HG03342 (cell line): ENCODE results near the gene SETD1B.
"Not testable (repeated sequence)": the region's sequence is repeated elsewhere in the genome, so short reads cannot be mapped to it uniquely, and the experiment has no call there.

Experiments used
- ATAC-seq: cut with Tn5 transposase; IDR thresholded peaks from one replicate; pipeline ENCODE4 v1.9.1; 2021; ENCODE audit warnings: mild to moderate bottlenecking, moderate library complexity; ENCODE audit not compliant: unreplicated experiment

The SETD1B gene

DNA sequence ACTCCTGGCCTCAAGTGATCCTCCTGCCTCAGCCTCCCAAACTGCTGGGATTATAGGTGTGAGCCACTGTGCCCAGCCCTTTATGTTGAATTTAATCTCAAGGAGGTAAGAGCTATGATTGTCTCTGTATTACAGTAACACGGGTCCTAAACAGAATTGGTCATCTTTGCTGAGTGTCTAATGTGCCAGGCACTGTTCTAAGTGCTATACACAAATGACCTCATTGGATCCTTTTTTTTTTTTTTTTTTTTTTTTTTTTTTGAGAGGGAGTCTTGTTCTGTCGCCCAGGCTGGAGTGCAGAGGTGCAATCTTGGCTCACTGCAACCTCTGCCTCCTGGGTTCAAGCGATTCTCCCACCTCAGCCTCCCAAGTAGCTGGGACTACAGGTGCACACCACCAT, 48.6 kb downstream of the SETD1B start:
- ATAC-seq, result not testable (repeated sequence)

DNA sequence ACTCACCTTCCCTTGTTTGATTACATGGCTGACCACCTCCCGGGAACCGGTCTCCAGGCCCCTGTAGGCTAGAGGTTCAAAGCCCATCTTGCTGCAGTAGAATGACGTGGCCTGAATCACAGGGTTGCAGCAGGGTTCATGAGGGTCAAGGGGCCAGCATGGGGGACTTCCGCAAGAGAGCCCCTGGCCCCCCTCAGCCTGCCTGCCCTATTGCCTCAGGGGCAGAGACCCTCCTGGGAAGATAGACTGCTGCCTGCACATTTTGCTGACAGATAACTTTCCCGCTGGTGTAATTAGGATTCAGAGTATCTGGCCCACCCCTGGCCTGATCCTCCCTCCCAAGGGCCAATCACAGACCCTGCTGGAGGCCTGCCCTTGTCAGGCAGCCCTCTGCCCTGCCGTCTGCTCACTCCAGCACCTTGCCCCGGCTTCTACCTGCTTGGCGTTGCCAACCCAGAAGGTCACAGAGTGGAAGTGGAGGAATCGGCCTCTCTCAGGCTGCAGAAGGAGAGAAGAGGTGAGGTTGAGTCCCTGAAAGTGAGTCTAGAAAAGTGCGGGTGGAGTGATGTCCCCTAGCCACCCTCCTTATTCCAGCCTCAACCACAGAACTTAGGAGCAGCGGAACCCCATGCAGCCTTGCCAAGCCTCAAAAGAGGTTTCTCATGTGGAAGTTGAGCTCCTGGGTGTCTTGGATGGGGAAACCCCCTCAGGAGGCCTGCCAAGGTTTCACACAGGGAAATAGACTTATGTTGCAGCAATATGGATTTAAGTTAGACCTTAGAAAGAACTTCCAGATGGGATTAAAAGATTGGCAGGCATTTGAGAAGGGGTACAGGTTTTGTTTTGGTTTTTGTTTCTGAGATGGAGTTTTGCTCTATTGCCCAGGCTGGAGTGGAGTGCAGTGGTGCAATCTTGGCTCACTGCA, 53.8 kb downstream of the SETD1B start:
- ATAC-seq, result no peak

DNA sequence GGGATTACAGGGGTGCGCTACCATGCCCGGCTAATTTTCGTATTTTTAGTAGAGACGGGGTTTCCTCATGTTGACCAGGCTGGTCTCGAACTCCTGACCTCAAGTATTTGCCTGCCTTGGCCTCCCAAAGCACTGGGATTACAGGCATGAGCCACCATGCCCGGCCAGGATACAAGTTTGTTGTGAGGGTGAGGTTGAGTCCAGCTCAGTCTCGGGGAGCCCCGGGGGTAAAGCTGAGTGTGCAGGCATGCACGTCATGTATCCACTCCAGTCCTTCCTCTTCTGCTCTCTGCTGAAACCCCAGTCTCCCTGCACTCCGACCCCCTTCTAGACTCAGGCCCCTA, 54.5 kb downstream of the SETD1B start:
- ATAC-seq, result no peak

DNA sequence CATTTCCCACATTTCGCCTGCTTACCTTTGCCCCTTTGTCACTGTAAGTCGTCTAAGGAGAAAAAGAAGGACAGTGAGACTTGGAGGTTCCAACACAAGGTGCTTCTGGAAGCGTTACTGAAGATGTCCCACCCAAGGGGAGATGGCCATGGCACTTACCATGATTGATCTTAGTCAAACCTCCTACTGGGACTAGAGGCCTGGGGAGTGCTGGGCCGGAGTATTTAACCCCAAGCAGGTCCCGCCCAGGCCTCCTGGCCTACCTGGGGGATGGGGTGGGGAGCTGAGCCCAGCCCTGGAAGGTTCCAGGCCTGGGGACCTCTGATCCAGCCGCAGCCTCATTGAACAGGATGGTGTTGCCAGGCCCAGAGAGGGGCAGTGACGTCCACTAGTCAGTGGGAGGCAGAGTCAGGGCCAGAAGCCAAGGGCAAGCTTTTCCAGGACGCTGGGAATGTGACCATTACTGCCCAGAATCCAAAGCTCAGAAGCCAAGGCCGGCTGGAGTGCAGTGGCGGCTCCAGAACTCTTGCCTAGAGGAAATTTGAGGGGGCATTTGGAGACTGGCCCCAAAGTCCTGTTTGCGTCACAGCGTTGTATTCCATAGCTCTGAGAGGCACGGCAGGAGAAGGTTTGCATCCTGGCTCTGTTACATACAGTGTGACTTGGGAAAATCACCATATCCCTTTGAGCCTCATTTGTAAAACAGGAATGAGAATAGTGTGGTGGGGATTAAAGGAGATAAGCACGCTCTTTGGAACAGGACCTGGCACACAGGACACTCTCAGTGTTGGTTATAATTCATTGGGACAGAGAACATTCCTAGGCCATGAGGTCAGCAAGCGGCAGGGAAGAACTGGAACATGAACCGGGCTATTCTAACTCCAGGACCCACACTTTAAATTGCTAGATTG, 55.1 kb downstream of the SETD1B start, which contains the start of gene HPD:
TSS of gene HPD (minus strand) at position 198 of the 911 bp plus-strand sequence. CDS start at position 162, 36 bp downstream.
- ATAC-seq, result no peak

DNA sequence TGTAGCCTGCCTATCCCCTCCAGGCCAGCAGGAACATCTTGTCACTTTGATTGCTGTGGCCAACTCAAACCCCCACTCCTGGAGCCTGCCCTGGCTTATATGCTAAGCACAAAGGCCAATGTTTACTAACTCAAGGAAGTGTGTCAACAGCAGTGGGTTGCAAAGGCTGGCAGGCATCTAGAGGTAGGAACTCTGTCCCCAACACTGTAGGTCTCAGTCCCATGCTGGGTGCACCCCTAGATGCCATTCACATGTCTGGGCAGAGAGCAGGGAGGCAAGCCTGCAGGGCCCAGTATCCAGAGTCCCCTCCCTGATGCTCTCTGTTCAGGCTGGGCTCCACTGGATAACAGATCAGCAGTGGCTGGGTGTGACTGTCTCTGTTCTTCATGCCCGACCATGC, 56.4 kb downstream of the SETD1B start:
- ATAC-seq, result no peak

DNA sequence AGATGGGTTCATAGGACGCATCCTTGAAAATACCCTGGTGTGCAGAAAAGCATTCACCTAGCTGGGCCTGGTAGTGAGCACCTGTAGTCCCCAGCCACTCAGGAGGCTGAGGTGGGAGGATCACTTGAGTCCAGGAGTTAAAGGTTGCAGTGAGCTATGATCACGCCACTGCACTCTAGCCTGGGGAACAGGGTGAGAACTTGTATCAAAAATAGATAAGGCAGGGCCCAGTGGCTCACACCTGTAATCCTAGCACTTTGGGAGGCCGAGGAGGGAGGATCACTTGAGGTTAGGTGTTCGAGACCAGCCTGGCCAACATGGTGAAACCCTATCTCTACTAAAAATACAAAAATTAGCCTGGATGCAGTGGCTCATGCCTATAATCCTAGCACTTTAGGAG, 56.9 kb downstream of the SETD1B start:
- ATAC-seq, result not testable (repeated sequence)

DNA sequence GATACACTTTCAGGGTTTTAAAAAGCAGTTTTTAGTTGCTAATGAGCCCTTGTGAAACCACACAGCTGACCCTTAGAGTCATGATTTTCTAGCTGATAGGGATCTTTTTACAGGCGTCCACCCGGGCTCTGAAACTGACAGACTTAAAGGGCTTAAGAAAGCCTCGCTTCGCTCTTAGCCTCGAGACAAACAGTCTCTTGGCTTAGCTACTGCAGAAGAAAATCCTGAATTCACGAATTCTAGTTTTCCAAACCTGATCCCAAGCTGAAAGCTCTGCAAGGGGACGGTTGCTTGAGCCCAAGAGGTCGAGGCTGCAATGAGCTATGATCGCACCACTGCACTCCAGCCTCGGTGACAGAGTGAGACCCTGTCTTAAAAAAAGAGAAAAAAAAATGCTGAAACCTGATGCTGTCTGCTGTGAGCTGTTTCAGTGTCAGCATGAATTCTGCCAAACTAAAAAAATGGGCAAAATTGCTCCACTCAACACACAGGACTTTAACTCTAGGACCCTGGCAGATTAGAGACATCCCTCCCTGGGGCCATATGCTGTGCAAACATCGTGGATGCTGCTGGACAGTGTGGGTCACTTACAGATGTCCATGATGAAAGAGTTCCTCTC, 57.9 kb downstream of the SETD1B start:
- ATAC-seq, result no peak

DNA sequence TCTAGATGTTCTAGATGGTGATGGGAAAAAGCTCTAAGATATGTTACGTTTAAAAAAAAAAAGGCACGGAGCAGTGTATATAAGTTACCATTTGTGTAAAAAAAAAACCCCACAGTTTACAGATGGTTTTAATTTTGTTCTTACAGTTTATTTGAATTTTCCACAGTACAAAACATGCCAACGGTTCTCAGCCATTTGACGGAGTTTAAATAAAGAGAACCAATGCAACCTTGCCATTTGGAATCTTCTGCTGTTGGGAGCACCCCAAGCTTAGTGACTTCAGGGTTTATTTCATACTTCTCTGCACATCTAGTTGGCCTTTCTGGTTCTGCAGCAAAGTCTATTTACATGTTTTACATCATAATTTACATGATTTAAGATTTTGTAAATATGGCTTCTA, 62.5 kb downstream of the SETD1B start:
- no peak for ATAC-seq

DNA sequence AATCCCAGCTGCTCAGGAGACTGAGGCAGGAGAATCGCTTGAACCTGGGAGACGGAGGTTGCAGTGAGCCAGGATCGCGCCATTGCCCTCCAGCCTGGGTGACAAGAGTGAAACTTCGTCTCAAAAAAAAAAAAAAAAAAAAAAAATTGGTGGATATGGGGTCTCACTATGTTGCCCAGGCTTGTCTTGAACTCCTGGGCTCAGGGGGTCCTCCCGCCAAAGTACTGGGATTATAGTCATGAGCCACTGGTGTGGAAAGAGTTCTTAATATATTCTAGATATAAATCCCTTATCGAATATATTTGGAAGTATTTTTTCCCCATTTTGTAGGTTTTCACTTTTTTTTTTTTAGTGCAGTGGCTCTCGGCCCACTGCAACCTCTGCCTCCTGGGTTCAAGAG, 65.4 kb downstream of the SETD1B start:
- ATAC-seq, result not testable (repeated sequence)

DNA sequence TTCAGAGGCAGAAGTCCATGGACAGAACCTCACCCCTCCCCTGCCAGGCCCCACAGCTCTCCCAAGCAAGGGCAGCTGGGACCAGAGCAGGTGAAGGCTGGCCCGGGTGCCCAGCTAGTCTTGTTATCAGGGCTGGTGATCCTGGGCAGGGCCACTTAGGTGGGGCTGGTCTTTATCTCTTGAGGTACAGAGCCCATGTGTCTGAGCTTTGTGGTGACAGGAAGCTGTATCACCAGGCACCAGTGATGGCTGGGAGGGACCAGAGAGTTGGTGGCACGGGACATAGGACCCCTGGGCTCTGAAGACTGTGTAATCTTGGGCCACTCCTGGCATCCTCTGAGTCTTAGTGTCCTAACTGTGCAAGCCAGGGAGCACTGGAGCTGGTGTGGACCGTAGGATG, 67.7 kb downstream of the SETD1B start:
- no peak for ATAC-seq

DNA sequence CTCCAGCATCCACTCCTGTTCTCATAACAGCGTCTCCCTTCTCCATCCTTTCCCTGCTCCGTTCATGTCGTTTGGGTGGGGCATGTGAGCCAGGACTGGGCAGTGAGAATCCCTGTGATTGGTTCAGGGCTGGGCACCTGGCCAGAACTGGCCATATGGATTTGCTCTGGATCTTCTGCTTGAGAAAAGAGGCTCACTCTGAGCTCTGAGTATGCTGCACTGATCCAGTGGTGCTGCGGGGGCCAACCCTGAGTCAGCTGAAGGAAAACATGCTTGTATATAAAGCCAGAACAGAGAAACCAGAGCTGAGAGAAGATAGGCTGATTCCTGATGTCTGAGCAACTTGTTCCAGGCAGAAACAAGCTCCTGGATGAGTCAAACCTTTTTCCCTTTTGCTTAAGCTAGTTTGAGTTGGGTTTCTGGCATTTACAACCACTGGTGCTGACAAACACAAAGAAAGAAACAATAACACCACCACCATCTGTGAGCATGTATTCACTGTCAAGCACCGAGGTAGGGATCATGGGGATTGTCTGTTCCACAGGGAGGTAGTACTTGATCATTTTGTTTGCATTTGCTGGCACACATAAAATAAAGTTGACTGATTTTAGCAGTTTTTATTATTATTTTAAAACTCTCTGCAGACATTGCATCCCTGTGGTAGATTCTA, 68.9 kb downstream of the SETD1B start:
- ATAC-seq, result no peak

DNA sequence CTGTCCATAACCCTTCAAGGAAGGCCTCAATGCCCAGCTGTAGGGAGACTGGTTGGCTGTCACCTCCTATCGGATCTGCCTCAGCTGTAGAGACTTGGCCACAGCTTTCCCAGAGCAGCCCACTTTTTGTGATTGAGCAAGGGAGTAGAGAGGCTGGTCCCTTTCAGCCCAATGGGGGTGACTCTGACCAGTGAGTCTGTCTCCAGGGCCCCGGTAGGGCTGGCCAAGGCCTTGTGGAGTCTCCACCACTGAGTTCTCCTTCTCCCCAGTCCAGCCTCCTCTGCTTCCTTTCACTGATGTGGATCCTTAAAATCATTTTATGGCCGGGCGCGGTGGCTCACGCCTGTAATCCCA, 69.4 kb downstream of the SETD1B start:
- no peak for ATAC-seq

DNA sequence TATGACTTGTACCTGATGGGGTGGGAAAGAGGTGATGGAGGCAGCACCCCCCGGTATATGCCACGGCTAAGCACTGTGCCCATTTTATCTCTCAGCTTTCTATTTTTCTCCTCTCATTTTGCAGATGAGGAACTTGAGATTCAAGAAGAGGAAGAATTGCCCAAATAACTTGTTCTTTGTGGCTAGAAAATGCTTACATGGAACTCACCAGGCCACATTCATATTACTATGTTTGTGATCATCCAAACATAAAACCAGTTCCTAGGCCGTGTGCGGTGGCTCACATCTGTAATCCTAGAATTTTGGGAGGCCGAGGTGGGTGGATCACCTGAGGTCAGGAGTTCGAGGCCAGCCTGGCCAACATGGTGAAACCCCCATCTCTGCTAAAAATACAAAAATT, 70.3 kb downstream of the SETD1B start:
- ATAC-seq, result no peak

DNA sequence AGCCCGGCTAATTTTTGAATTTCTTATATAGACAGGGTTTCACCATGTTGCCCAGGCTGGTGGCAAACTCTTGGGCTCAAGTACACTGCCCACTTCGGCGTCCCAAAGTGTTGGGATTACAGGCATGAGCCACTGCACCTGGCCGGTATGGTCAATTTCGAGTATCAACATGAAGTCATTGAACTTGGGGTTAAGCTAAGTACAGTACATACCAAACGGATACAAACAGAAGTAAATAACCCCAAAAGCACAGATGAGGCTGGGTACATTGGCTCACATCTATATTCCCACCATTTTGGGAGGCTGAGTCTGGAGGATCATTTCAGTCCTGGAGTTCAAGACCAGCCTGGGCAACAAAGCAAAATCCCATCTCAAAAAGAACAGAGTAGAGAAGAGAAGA, 71.8 kb downstream of the SETD1B start:
- ATAC-seq, result no peak

DNA sequence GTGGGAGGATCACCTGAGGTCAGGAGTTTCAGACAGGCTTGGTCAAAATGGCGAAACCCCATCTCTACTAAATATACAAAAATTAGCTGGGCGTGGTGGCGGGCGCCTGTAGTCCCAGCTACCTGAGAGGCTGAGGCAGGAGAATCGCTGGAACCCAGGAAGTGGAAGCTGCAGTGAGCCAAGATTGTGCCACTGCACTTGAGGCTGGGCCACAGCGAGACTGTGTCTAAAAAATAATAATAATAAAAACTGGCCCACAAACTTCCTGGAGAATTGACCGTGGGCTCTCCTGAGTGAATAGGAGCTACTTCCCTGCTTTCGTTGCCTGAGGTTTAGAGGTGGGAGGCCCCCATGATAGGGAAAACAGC, 72.3 kb downstream of the SETD1B start:
- ATAC-seq, result not testable (repeated sequence)
